ENCODE data around the gene DKKL1. TPM values are rescaled to one million over a fixed set of nuclear protein-coding genes. Genes with fewer than 3 reads are reported as not detected.

DKKL1 gene
- total RNA-seq, 2 donors from 2014 or later = not detected

DNA sequence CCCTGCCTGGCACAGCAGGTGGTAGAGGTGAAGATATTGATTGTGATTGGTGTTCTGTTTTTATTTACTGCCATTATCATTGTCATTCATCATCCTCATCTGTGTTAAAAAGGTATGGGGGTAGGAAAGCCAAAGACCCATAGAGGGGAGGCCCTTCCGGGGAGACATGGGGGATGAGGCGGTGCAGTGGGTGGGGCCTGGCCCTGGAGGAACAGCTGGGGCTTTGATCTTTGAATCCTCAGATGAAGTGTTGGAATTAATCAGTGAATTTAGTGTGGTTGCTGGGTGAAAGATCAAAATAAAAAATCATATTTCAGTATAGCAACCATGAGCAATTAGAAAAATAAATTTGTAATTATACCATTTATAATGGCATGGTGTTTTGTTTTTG lies 52.1 kb downstream of the DKKL1 start:
- WGBS, 2 donors = 97 to 100% methylated on average over 2 of the region's 2 CpGs
- ATAC-seq = no peak
- intact Hi-C loops (cut with DNase I) = no loop called here

DNA sequence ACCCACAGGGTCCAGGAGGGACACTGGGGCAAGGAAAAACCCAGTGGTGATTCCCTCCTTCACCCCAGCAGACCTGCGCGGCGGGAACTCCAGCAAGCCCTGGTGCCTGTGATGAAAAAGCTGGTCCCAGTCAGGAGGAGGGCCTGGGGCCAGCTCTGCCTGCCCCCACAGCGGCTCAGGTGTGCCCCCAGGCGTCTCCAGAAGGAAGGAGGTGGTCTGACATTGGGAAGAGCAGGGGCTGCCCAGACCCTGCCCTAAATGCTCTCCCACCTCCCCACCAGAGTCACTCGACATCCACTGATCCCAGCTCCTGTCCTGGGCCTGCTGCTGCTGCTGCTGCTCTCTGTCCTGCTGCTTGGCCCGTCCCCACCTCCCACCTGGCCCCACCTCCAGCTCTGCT lies 53.4 kb downstream of the DKKL1 start:
- Histone ChIP-seq H3K36me3 (replicated peaks in 1 of 2; ENCODE audit: insufficient read depth in 1 of 2, low read depth in 2 of 2) (no peaks in the 10 kb centered on the region), H3K4me1 (peaks cover 10% of the 10 kb centered on the region), H3K9me3 (no peaks in the 10 kb centered on the region), H3K27ac (no peak overlapping the region), H3K4me3 (no peak overlapping the region), H3K27me3 (peaks cover 0 to 4% of the 10 kb centered on the region in 2 donors)
- DNase-seq (no peak), ATAC-seq (no peak)
- intact Hi-C loops (cut with DNase I) = no loop called here
- TF ChIP-seq POLR2A (IDR thresholded peaks at IDR 0.05) = no peak
- TF ChIP-seq, protein P1, sequence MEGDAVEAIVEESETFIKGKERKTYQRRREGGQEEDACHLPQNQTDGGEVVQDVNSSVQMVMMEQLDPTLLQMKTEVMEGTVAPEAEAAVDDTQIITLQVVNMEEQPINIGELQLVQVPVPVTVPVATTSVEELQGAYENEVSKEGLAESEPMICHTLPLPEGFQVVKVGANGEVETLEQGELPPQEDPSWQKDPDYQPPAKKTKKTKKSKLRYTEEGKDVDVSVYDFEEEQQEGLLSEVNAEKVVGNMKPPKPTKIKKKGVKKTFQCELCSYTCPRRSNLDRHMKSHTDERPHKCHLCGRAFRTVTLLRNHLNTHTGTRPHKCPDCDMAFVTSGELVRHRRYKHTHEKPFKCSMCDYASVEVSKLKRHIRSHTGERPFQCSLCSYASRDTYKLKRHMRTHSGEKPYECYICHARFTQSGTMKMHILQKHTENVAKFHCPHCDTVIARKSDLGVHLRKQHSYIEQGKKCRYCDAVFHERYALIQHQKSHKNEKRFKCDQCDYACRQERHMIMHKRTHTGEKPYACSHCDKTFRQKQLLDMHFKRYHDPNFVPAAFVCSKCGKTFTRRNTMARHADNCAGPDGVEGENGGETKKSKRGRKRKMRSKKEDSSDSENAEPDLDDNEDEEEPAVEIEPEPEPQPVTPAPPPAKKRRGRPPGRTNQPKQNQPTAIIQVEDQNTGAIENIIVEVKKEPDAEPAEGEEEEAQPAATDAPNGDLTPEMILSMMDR (IDR thresholded peaks at IDR 0.05) = no peak
- 47 to 64% methylated on average over 2 to 5 of the region's 7 CpGs for WGBS, 2 donors

More for the DNA sequence above, 52.1 kb downstream of the DKKL1 start:
- Histone ChIP-seq H3K4me1 (peaks cover under 1% of the 10 kb centered on the region), H3K9me3 (no peaks in the 10 kb centered on the region), H3K36me3 (replicated peaks in 1 of 2; ENCODE audit: insufficient read depth in 1 of 2, low read depth in 2 of 2) (no peaks in the 10 kb centered on the region), H3K4me3 (no peak overlapping the region), H3K27me3 (peaks cover 0 to 4% of the 10 kb centered on the region in 2 donors), H3K27ac (no peak overlapping the region)
- DNase-seq = no peak
- TF ChIP-seq, protein P1 (IDR thresholded peaks at IDR 0.05) = no peak
- TF ChIP-seq POLR2A (IDR thresholded peaks at IDR 0.05) = no peak

DNA sequence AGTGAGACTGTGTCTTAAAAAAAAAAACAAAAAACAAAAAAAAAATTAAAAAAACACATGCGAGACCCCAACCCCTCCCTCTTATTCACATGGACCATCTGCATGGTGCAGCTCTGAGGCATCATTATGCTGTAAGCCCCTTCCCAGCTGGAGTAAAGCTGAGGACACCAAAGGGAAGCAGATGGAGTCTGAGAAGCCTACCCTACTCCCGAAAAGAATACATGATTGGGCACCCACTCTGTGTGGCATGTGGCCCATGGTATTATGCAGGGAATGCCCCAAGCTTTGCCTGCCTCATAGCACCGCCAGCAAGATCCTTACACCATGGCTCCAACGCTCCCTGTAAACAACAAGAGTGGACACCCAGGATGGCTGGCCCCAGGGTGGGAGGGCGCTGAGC lies 54.8 kb downstream of the DKKL1 start:
- TF ChIP-seq, protein P1 (IDR thresholded peaks at IDR 0.05) = no peak
- TF ChIP-seq POLR2A (IDR thresholded peaks at IDR 0.05) = no peak
- intact Hi-C loops (cut with DNase I) = no loop called here
- DNase-seq (no peak), ATAC-seq (no peak)
- Histone ChIP-seq H3K36me3 (replicated peaks in 1 of 2; ENCODE audit: insufficient read depth in 1 of 2, low read depth in 2 of 2) (no peaks in the 10 kb centered on the region), H3K4me1 (peaks cover 24% of the 10 kb centered on the region), H3K4me3 (no peak overlapping the region), H3K27ac (no peak overlapping the region), H3K27me3 (peaks cover 0 to 18% of the 10 kb centered on the region in 2 donors), H3K9me3 (no peaks in the 10 kb centered on the region)
- 73 to 76% methylated on average over 5 of the region's 5 CpGs for WGBS, 2 donors

DNA sequence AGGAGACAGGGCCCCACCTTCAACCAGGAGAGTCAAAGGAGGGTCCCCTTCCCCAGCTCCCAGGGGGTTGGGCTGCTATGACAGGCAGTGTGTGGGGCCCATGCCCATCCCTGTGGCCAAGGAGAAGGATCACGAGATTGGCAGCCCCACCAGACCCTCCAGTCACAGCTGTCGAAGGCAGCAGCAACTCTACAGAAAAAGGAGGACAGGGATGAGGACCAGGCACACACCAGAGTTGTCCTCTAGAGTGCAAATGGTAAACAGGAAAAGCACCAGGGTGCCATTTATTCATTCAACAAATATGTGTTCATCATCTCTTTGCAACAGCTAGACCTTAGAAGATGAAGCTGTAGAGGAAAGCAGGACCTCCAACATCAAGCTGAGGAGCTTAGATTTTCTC lies 55.5 kb downstream of the DKKL1 start:
- intact Hi-C loops (cut with DNase I) = no loop called here
- 38 to 46% methylated on average over 2 of the region's 2 CpGs for WGBS, 2 donors
- Histone ChIP-seq H3K9me3 (no peaks in the 10 kb centered on the region), H3K4me3 (no peak overlapping the region), H3K27ac (no peak overlapping the region), H3K4me1 (peaks cover 24% of the 10 kb centered on the region), H3K36me3 (replicated peaks in 1 of 2; ENCODE audit: insufficient read depth in 1 of 2, low read depth in 2 of 2) (no peaks in the 10 kb centered on the region), H3K27me3 (peaks cover 0 to 21% of the 10 kb centered on the region in 2 donors)
- DNase-seq (no peak), ATAC-seq (no peak)
- TF ChIP-seq POLR2A (IDR thresholded peaks at IDR 0.05) = no peak
- TF ChIP-seq, protein P1 (IDR thresholded peaks at IDR 0.05) = no peak

DNA sequence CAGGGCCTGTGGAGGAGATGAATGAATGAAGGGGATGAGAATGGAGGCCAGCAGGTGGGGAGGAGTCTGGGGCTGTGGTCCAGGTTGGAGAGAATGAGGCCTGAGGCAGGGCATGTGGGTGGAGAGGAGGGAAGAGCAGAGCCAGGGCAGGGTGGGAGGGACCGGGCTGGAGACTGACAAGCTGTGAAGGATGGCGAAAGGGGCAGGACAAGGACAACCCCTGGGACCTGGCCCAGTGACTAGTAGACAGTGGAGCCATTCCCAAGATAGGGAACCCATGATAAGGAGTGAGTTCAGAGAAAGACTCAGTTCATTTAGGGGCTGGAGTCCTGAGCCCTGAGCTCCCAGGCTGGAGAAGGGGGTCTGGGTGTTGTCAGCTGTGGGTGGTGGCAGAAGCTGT lies 56.5 kb downstream of the DKKL1 start:
- WGBS, 2 donors = 81 to 83% methylated on average over 2 of the region's 2 CpGs
- intact Hi-C loops (cut with DNase I) = no loop called here
- peaks cover 0 to 23% of the 10 kb centered on the region in 2 donors for H3K27me3 ChIP-seq

More for the DNA sequence above, 56.5 kb downstream of the DKKL1 start:
- H3K4me1 ChIP-seq = peaks cover 24% of the 10 kb centered on the region
- H3K36me3 ChIP-seq (replicated peaks in 1 of 2; ENCODE audit: insufficient read depth in 1 of 2, low read depth in 2 of 2) = no peaks in the 10 kb centered on the region
- no peak overlapping the region for H3K4me3 ChIP-seq
- DNase-seq (no peak), ATAC-seq (no peak)
- TF ChIP-seq POLR2A (IDR thresholded peaks at IDR 0.05) = no peak
- TF ChIP-seq, protein P1 (IDR thresholded peaks at IDR 0.05) = no peak
- H3K9me3 ChIP-seq = no peaks in the 10 kb centered on the region
- H3K27ac ChIP-seq = no peak overlapping the region
